ENCODE data around the gene TAF11L13.

Gene TAF11L13

GRCh38 chr5:17679597-17680203, 47.8 kb downstream of the TAF11L13 start:
- DNase-seq (ENCODE audit: low spot score), result no peak

GRCh38 chr5:17680737-17681136, 48.8 kb downstream of the TAF11L13 start:
- no peak for DNase-seq (ENCODE audit: low spot score)
